ENCODE data around the gene HES1.
"Not testable (repeated sequence)": the region's sequence is repeated elsewhere in the genome, so short reads cannot be mapped to it uniquely, and the experiment has no call there.

The HES1 gene

DNA sequence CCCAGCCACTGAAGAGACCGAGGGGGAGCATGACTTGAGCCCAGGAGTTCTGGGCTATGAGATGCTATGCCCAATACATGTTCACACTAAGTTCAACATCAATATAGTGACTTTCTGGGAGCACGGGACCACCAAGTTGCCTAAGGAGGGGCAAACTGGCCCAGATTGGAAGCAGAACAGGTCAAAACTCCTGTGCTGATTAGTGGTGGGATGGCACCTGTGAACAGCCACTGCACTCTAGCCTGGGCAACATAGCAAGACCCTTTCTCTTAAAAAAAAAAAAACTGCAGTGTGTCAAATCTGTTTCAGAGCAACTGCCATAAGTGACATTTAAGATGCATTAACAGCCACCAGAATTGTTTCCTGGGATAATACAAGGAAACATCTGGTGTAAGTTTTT lies 9.8 kb downstream of the HES1 start:
- no peak for DNase-seq

DNA sequence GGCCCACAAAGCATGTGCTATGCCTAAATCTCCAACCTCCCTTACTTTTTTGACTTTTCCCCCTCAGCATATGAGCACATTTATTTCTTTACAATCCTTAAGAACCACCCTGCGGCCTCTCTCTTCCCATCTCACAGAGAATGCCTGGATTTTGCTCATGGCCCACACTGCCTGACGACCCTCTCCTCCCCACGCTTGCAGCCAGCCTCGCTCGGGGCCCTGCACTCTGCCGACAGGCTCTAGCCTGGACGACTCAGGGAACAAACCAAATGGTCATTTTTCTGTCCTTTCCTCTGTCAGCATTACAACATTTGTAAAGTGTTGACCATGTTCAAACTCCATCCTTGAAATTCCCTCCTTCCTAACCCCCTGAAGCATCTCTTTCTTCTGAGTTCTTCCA lies 11.7 kb downstream of the HES1 start:
- peak; percentile 3 for DNase-seq

DNA sequence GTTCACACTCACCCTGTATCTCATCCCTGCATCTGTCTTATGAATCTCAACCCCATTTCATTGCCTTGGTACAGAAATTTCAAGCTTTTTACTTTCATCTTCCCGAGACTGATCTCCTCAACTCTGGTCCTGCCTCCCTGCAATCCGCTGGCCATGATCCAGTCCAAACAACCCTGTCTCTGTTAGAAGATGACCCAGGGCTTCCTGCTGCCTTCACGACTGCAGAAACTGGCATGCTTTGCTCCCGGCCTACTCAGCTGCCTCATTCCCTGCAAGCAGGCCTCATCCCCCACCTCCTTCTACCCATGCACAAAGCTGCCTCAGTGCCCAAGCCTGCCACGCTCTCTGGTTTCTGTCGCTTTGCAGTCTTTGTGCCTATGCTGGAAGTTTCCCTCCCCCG lies 12.4 kb downstream of the HES1 start:
- peak; percentile 36 for DNase-seq

DNA sequence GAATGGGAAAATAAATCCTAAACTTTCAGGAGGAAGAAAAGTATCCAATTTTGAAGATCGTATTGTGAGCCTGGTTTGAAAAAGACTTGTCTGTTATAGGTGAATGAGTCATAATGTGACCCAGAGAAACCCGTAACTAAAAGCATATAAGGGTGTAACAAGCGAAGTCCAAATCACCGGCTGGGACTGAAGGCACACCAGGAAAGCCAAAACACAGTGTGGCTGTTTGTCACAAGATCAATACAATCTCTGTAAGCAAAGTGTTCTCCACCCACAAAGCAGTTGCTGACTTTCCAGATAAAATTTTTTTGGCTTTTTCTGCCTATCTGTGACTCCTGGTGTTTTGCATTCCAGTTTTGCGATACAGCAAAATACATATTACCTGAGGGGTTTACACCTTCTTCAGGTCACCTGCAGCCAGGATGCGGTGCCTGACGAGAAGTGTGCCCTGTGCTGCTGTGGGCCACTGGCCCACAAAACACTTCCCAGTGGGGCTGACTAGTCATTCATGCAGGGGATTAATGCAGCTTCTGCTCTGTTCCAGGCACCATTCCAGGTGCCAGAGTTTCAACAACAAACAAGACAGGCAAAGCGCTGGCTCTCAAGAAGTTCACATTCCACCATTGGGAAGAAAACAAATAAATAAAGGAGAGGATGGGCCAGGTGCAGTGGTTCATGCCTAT lies 14.4 kb downstream of the HES1 start:
- DNase-seq: peak; percentile 10

DNA sequence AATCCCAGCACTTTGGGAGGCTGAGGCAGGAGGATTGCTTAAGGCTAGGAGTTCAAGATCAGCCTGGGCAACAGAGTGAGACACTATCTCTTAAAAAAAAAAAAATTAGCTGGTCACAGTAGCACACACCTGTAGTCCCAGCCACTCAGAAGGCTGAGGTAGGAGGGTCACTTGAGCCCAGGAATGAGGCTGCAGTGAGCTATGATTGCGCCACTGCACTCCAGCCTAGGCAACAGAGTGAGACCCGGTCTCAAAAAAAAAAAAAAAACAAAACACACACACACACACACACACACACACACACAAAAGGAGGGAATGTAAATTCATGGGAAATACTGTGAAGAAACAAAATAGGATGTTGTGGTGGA lies 15.0 kb downstream of the HES1 start:
- DNase-seq: not testable (repeated sequence)

DNA sequence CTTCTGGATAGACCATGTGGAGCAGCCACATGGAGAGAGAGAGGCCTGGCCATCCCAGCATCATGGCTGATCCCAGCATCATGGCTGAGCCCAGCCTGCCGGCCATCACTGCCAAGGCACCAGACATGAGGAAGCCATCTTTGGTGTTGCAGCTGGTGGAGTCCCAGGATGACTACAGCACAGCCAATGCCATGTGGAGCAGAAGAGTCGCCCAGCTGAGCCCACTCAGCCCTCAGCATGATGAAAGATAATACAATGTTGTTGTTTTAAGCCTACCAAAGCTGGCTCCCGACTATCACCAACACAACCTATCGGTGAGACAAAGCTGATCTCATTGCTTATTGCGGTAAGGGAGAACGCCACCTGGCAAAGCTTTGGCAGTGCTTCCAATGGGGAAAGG lies 18.4 kb downstream of the HES1 start:
- peak; percentile 8 for DNase-seq

DNA sequence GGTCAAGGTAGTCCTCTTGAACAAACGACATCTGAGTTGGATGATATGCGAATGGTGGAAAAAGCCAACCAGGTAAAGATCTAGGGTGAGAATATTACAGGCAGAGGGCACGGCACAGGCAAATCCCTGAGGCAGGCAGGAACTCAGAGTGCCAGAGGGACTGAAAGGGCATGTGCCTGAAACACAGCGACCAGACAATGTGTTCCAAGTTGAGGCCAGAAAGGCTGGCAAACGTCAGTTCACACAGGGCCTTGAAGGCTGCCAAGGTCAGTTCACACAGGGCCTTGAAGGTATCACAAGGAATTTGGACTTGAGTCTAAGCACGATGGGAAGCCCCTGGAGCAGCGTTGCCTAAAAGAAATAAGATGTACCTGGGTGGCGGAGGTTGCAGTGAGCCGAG lies 20.1 kb downstream of the HES1 start:
- no peak for DNase-seq

DNA sequence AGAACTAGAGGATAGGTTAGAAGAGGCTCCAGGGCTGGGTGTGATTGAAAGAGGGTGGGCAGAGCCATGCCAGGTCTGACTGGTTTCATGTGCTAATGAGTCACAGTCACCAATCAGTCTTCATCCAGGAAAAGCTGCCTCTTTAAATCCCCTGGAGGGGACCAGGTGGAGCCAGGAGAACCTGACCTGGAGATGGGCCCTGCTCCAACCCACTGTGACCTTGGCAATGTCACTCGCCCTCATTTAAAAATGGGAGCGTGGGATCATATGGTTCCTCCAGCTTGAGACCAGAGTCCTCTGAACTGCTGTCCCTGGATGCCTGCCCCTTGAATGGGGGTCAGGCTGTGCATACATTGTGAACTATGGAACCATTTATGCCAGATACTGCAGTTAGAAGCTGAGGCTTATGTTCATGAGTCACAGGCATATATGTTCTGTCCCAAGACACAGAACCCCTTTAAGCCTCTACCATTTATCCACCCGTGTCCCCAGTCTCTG lies 23.0 kb downstream of the HES1 start:
- DNase-seq: peak; percentile 11

DNA sequence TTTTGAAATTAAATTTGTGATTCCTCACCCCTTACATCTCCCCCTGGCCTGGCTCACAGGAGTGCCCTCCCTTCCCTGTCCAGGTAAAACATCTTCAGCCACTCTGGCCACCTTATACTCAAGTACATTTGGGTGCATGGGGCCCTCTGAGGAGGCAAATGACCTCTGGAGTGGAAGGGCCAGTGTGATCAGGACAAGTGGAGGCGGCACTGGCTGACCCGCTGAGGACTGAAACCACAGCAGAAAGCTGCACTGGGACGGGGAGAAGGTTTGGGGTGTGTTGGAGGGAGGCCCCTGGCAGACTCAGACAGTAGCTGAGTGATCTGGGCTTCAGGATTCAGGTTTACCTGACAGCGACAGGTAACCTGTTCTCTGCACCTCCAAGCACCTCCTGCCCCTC lies 24.2 kb downstream of the HES1 start:
- DNase-seq: peak; percentile 8

DNA sequence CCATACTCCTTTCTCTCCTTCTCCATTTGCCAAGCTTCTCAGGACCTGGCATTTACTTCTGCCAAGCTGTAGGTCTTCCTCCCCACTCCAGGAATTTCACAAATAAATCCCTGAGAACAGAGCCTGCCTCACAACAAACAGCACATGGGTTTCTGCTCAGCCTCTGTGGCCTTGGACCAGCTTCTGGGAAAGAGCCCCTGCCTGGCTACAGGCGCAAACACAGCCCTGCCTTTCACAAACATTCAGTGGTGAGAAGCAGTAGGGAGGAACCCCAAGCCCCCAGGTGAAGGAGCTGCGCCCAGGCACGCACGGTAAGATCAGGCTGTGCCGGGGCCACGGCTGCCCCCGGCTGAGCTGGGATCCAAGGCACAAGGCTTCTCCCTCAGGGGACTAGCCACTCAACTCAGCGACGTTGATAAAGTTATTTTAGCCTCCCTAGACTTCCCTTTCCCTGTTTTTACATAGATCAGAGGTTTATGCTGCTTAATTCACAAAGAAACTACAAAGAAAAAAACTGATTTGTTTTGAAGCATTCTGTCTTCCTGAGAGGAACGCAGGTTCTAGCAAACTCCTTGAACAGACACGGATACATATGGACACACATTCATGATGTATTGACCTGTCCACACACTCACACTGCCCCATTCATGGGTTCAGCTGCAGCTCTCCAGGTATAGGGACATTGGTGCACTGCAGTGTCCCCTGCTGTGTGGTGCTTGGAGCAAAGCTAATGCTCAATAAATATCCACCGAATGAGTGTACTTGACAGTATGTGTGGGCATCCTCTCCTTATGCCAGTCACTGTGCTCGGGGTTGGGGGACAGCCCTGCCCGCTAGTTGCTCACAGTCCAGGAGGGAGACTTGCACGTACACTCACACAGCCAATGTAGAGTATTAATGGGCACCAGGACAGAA lies 25.4 kb downstream of the HES1 start:
- peak; percentile 67 for DNase-seq

DNA sequence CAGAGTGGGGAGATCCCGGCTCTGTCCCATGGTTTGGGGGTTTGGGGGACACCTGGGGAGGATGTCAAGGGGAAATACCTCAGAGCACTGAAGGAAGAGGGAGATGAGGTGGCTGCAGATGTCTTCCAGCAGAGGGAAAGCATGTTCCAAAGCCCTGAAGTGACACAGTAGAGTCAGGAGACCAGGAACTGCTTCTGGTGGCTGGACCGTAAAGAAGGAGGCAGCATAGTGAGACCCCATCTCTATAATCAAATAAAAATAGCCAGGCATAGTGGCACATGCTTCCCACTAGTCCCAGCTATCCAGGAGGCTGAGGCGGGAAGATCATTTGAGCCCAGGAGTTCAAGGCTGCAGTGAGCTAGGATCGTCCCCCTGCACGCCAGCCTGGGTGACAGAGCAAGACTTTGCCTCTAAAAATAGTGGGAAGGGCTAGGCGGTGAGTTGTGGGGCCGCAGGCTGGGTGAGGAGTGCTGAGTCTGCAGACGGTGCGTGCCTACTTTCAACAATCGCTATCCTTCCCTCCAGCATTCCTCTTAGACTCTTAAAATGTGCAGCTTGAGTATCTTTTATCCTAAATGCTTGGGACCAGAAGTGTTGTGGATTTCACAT lies 26.2 kb downstream of the HES1 start:
- peak; percentile 30 for DNase-seq

DNA sequence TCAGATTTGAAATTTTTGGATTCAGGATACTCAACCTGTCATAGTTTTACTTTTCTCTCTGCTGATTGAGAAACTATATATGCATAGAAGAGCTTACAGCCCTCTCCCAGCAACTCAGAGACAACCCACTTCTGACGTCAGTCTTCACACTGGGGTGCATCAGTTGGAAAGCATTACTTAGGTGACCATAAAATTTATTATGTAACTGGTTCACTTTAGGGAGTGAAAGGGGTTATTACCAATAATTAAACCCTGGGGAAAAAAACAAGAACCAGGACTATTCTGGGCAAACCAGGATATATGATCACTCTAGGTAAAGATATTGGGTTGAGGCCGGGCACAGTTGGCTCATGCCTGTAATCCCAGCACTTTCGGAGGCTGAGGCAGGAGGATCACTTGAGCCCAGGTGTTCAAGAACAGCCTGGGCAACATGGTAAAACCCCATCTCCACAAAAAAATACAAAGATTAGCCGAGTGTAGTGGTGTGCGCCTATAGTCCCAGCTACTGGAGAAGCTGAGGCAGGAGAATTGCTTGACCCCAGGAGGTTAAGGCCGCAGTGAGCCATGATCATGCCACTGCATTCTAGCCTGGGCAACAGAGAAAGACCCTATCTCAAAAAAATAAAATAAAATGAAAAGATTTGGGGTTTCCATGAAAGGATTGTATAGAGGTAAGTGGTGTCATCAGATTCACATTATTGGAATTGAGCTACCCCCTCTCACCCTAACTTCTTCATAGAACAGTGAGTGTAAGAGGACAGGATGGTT lies 27.1 kb downstream of the HES1 start:
- peak; percentile 4 for DNase-seq

DNA sequence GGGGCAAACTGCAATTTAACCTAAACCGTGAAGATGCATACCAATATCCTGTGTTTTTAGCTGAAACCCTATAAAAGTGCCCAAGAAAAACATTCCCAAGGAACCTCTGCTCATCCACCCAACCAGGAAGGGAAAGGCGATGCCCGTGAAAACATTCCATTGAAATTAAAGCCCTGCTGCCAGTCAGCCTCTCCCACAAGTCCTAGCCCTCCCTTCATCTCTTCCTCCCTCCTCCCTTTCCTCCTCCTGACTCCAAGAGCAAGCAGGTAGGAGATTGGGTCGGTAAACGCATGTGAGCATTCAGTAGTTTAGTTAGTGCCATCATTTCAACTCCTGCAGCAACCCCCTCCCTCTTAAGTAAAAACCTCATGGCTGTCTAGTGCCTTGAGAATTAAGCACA lies 27.7 kb downstream of the HES1 start:
- peak; percentile 13 for DNase-seq

DNA sequence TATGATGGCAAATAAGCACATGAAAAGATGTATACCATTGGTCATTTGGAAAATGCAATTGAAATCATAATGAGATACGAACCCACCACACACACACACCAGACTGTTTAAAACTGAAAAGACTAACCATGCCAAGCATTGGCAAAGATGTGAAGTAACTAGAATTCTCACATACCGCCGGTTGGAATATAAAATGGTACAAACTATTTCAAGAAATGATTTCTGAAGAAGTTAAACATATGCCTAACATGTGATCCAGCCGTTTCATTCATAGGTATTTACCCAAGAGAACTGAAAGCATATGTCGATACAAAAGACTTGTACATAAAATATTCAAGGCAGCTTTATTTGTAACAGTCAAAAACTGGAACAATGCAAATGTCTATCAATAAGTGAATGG lies 28.9 kb downstream of the HES1 start:
- no peak for DNase-seq

DNA sequence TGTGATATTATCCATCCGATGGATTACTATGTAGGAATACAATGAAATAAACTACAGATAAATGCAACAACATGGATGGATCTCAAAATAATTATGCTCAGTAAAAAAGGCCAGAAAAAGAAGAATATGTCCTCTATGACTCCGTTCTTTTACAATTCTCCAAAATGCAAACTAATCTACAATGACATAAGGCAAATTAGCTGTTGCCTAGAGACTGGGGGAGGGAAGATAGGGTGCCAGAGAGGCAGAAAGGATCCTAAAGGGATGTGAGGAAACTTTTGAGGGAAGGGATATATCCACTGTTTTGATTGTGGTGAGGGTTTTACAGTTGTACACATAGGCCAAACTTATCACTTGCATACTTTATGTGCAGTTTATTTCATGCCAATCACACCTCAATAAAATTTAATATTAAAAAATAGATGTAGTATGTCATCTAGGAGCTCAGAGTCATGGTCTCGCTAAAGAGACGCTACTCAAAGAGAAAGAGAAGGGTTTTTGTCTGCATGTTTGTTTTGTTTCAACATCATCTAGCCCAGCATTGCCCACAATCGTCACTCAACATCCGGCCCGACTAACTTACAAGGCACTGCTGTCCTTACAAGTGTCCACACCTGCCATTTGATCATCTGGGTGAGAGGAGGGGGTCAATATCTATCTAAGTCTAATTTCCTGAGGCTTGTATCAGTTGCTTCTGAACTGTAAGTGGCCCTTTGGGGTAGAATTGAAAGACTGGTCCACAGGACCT lies 29.5 kb downstream of the HES1 start:
- DNase-seq: peak; percentile 18

DNA sequence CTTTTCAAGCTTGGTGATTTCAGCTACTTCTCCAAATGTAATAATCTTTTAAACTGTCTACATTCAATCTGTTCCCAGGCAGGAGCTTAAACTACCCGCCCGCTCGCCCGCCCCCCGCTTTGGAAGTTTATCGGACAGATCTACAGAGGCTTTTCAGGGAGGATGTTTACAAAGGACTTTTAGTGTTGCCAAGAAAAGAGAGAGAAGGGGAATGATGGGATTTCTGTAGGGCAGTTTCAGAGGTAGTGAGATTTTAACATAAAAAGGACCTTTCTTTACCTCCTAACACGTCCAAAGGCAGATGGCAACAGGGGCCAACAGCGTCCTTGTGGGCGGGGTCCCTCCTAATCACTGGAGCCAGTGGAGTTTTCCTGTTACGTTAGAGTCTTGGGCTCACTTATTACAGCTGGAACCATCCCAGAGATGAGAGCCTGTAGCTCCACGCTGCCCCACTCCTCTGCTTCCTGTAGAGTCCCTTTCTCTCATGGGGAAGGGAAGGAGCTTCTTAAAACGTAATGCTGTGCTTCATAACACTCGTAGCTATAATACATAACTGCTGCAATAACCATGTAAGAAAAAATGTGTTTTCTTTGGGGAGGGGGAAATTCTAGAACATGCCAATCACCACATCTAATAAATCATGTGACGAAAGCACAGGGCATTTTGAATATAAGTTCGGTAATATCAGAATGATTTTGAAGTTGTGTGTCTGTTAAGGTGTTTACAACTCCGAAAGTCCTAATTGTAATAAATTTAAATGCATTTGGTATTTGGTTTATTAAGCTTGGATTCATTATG lies 30.9 kb downstream of the HES1 start:
- peak; percentile 61 for DNase-seq

DNA sequence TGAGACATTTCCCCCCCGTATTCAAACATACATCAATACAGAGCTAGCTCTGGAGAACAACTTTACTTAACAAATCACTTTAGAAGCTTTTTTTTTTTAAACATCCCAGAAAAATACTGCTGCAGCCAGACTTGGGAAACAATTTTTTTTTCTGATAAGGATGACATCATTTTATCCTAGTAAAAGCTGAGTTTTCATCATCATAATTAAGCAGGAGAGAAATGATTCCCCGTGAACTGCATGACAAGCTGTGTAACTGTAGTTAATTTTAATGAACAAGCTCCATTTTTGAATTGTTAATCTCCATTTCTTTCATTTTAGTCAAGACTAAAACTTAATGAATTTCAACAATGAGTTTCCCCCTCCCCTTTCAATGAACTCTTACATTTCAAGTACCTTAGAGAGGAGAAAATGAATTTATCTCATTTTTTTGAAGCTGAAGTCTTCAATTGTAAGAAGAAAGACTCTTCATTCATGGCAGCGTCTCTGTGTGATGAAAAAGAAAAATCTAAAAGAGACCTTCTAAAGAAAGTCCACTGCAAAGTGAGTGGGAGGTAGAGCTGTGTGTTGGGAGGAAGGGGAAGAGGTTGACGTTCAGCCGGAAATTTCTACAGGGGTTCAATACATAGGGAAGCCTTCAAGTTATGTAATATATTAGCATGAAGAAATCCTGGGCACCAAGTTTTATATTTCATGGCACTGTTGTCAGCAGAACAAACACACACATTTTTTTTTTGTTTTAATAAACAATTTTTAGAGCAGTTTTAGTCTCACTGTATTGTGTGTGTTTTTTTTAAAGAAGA lies 31.7 kb downstream of the HES1 start:
- DNase-seq: no peak

DNA sequence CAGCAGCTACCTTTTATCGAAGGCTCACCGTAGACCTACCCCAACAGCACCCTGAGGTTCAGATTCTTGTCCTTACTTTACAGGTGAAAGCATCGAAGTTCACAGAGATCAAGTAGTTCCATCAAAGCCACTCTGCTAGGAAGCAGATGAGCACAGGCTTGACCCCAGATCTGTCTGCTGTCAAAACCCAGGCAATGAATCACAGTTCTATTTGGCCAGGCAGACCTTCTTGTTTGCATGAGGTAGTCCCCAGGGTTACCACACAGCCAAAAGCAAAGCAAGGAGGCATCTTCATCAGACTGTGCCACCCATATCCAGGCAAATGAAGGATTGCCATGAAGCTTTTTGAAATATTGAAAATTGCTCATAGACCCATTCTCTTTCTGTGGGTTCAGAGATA lies 33.0 kb downstream of the HES1 start:
- no peak for DNase-seq

DNA sequence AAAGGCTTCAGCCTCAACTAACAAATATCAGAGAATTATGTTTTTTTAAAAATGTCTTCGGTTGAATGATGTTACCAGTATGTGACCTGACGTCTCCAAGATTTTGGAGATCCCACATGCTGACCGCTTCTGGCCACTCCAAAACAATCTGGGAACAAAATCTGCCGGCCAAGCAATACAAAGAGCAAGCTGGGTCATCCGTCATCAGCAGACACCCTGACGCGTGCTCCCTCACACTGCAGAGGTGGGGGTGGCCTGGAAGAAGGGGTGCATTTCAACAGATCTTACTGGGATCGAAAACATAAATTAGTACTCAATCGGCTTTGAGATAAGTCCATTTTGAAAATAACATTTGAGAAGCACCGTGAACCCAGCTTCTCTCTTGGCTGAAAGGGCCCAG lies 33.6 kb downstream of the HES1 start:
- DNase-seq: no peak

DNA sequence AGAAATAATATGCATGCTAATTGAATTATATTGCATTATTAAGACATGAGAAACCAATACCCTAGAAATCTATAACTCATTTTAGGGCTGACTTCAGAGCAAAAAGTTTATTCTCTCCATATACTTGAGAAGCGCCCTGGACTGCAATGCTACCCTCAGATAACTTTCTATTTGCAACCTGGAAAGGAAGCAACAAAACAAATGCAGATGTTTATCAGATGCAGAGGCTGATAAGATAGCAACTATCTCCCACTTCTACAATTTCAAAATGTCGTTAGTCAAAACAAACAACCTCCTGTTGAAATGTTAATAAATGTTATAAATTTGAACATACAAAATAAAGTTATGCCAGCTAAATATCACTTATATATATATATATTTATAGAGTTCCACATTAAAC lies 34.8 kb downstream of the HES1 start:
- DNase-seq: no peak

DNA sequence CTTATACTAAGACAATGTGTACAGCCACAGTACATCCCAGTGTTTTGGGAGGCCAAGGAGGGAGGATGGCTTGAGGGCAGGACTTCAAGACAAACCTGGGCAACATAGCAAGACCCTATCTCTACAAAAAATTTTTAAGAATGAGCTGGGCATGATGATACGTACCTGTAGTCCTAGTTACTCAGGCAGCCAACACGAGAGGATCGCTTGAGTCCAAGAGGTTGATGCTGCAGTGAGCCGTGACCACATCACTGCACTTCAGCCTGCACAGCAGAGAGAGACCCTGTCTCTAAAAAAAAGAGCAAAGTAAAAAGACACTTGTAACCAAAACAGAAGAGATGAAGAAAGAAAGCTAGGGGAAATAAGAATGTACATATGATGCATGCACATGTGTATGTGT lies 38.5 kb downstream of the HES1 start:
- DNase-seq: no peak

Data from femur (tissue), 1 donor.